GM19099 (cell line): ENCODE measurements around the gene ZFYVE27.

Experiments
- POLR2A ChIP-seq: IDR thresholded peaks from 3 replicates; pipeline ENCODE4 v1.6.1; 2011; ENCODE audit warnings: low read depth; ENCODE audit not compliant: insufficient read length; ENCODE audit errors: extremely low read depth

The ZFYVE27 gene

GRCh38 chr10:97759946-97760345, 23.0 kb downstream of the ZFYVE27 start:
- no peak for TF ChIP-seq POLR2A

GRCh38 chr10:97760461-97761257, 23.7 kb downstream of the ZFYVE27 start:
- TF ChIP-seq POLR2A, result no peak

GRCh38 chr10:97761331-97761865, 24.5 kb downstream of the ZFYVE27 start:
- no peak for TF ChIP-seq POLR2A

- TF ChIP-seq POLR2A, result no peak
Observed at GRCh38 chr10:97762056-97762455, 25.1 kb downstream of the ZFYVE27 start.

- no peak for TF ChIP-seq POLR2A
Observed at GRCh38 chr10:97762816-97763215, 25.9 kb downstream of the ZFYVE27 start.

- no peak for TF ChIP-seq POLR2A
Observed at GRCh38 chr10:97763411-97763810, 26.5 kb downstream of the ZFYVE27 start.

- no peak for TF ChIP-seq POLR2A
Observed at GRCh38 chr10:97763947-97764346, 27.0 kb downstream of the ZFYVE27 start.

- no peak for TF ChIP-seq POLR2A
Observed at GRCh38 chr10:97764519-97764931, 27.6 kb downstream of the ZFYVE27 start.

- TF ChIP-seq POLR2A, result no peak
Observed at GRCh38 chr10:97765201-97765600, 28.3 kb downstream of the ZFYVE27 start.

- no peak for TF ChIP-seq POLR2A
Observed at GRCh38 chr10:97766106-97766810, 29.3 kb downstream of the ZFYVE27 start.

- TF ChIP-seq POLR2A, result no peak
Observed at GRCh38 chr10:97766996-97767924, 30.3 kb downstream of the ZFYVE27 start.

GRCh38 chr10:97768322-97769315, 31.7 kb downstream of the ZFYVE27 start:
- TF ChIP-seq POLR2A, result no peak

- no peak for TF ChIP-seq POLR2A
Observed at GRCh38 chr10:97770255-97770654, 33.3 kb downstream of the ZFYVE27 start.
